Liver (tissue), 9 donors: Measurements from ENCODE around the gene PRSS1. TPM values are rescaled to one million over a fixed set of nuclear protein-coding genes. Genes with fewer than 3 reads are reported as not detected.

ENCODE experiments used
- DNase-seq: peaks from one replicate; pipeline ENCODE4 v3.0.0-alpha.2; 2017; ENCODE audit warnings: low spot score
- H3K27ac ChIP-seq, 2 donors: one replicate each; pipeline ENCODE4 v1.7.0; 2013; ENCODE audit warnings: inconsistent platforms in 2 of 2, low read length in 2 of 2, control low read depth in 1 of 2, low read depth in 1 of 2, mild to moderate bottlenecking in 1 of 2
- H3K27me3 ChIP-seq, 4 donors: one replicate each; pipeline versions ENCODE4 v1.6.1 to v1.7.0; 2013; ENCODE audit warnings: low read length in 3 of 4, inconsistent platforms in 1 of 4, mild to moderate bottlenecking in 1 of 4, moderate library complexity in 1 of 4; ENCODE audit not compliant: control insufficient read depth in 4 of 4, insufficient read depth in 4 of 4
- H3K36me3 ChIP-seq, 4 donors: one replicate each; pipeline versions ENCODE4 v1.6.1 to v1.7.0; 2013; ENCODE audit warnings: low read length in 3 of 4, mild to moderate bottlenecking in 3 of 4, low read depth in 1 of 4, moderate library complexity in 1 of 4; ENCODE audit not compliant: control insufficient read depth in 4 of 4, insufficient read depth in 3 of 4
- H3K4me1 ChIP-seq, 4 donors: one replicate each; pipeline versions ENCODE4 v1.6.1 to v1.7.0; 2013; ENCODE audit warnings: low read length in 3 of 4, mild to moderate bottlenecking in 3 of 4, moderate library complexity in 1 of 4; ENCODE audit not compliant: control insufficient read depth in 4 of 4, insufficient read depth in 4 of 4
- H3K4me3 ChIP-seq, 3 donors: one replicate each; pipeline versions ENCODE4 v1.6.1 to v1.7.0; 2013; ENCODE audit warnings: low read length in 3 of 3, control low read depth in 1 of 3, low read depth in 1 of 3, mild to moderate bottlenecking in 1 of 3
- H3K9ac ChIP-seq, 2 donors: one replicate each; pipeline ENCODE4 v1.7.0; 2013; ENCODE audit warnings: low read length in 2 of 2, mild to moderate bottlenecking in 2 of 2, moderate library complexity in 2 of 2, control low read depth in 1 of 2, low read depth in 1 of 2
- H3K9me3 ChIP-seq, 4 donors: one replicate each; pipeline versions ENCODE4 v1.6.1 to v1.7.0; 2013; ENCODE audit warnings: low read length in 3 of 4; ENCODE audit not compliant: control insufficient read depth in 4 of 4
- CTCF ChIP-seq: fragments of 150-350 bp; IDR thresholded peaks from 2 replicates; pipeline ENCODE4 v1.5.1; 2017; ENCODE audit warnings: improper control_type of control experiment, low read depth, low read length; ENCODE audit not compliant: missing input control
- EGR1 ChIP-seq, 2 donors: IDR thresholded peaks; 2 replicates each; pipeline ENCODE4 v1.6.1; 2016 to 2018; ENCODE audit warnings: antibody characterized with exemption in 2 of 2, low read depth in 2 of 2
- FOXA1 ChIP-seq: IDR thresholded peaks from 2 replicates; pipeline ENCODE4 v1.6.1; 2016; ENCODE audit warnings: antibody characterized with exemption
- FOXA2 ChIP-seq: IDR thresholded peaks from 2 replicates; pipeline ENCODE4 v1.6.1; 2016; ENCODE audit warnings: antibody characterized with exemption
- GABPA ChIP-seq, 2 donors: IDR thresholded peaks in 1 of 2; conservative IDR thresholded peaks in 1 of 2; 2 replicates each; pipeline ENCODE4 v1.6.1; 2016; ENCODE audit warnings: antibody characterized with exemption in 2 of 2, mild to moderate bottlenecking in 1 of 2, moderate library complexity in 1 of 2
- HNF4A ChIP-seq, 2 donors: conservative IDR thresholded peaks; 2 replicates each; pipeline ENCODE4 v1.6.1; 2016; ENCODE audit warnings: antibody characterized with exemption in 2 of 2, mild to moderate bottlenecking in 2 of 2
- HNF4G ChIP-seq: IDR thresholded peaks from 2 replicates; pipeline ENCODE4 v1.6.1; 2016; ENCODE audit warnings: antibody characterized with exemption
- JUND ChIP-seq, 2 donors: IDR thresholded peaks; 2 replicates each; pipeline ENCODE4 v1.6.1; 2016; ENCODE audit warnings: antibody characterized with exemption in 2 of 2
- MAX ChIP-seq: IDR thresholded peaks from 2 replicates; pipeline ENCODE4 v1.6.1; 2016; ENCODE audit warnings: antibody characterized with exemption
- NR2F2 ChIP-seq: IDR thresholded peaks from 2 replicates; pipeline ENCODE4 v1.6.1; 2016; ENCODE audit warnings: antibody characterized with exemption
- RAD21 ChIP-seq, 2 donors: IDR thresholded peaks; 2 replicates each; pipeline ENCODE4 v1.6.1; 2016; ENCODE audit warnings: antibody characterized with exemption in 2 of 2, mild to moderate bottlenecking in 2 of 2
- REST ChIP-seq: IDR thresholded peaks from 2 replicates; pipeline ENCODE4 v1.6.1; 2016; ENCODE audit warnings: antibody characterized with exemption, mild to moderate bottlenecking
- RXRA ChIP-seq, 2 donors: IDR thresholded peaks; 2 replicates each; pipeline ENCODE4 v1.6.1; 2017 to 2018; ENCODE audit warnings: antibody characterized with exemption in 2 of 2, mild to moderate bottlenecking in 1 of 2
- SP1 ChIP-seq: IDR thresholded peaks from 2 replicates; pipeline ENCODE4 v1.6.1; 2018; ENCODE audit warnings: antibody characterized with exemption, mild to moderate bottlenecking
- TAF1 ChIP-seq: conservative IDR thresholded peaks from 2 replicates; pipeline ENCODE4 v1.6.1; 2016; ENCODE audit warnings: antibody characterized with exemption, mild to moderate bottlenecking
- YY1 ChIP-seq: IDR thresholded peaks from 2 replicates; pipeline ENCODE4 v1.6.1; 2016; ENCODE audit warnings: antibody characterized with exemption, mild to moderate bottlenecking
- ZBTB33 ChIP-seq: IDR thresholded peaks from 2 replicates; pipeline ENCODE4 v1.6.1; 2016; ENCODE audit warnings: antibody characterized with exemption
- WGBS: extraction: QIAGEN DNeasy Blood & Tissue Kit; methylation state at CpG from one replicate; pipeline ENCODE4 v1.1.7; 2013; 5-methylcytosine and 5-hydroxymethylcytosine counted together
- polyA plus RNA-seq, 2 donors: library from polyadenylated mRNA; stranded (reverse) in 1 of 2; unstranded in 1 of 2; fragments of 200-250 nt in 1 of 2; fragments of >200 nt in 1 of 2; fragmentation: Nextera tagmentation in 1 of 2; extraction: Ambion mirVana in 1 of 2; gene quantifications; one replicate each; pipeline versions ENCODE4 v1.2.1 to v1.2.3, GENCODE V29; 2013 to 2015
- total RNA-seq, 2 donors: library from RNA; depleted of rRNA; stranded (reverse); fragments of >200 nt; gene quantifications; one replicate each; pipeline ENCODE4 v1.2.3, GENCODE V29; 2014
- TF ChIP-seq, protein P1 (sequence below): IDR thresholded peaks from 2 replicates; pipeline ENCODE4 v1.6.1; 2016; ENCODE audit warnings: antibody characterized with exemption
- donor health status: healthy.
- donor health status: healthy.
- donor health status: healthy.
- donor health status: healthy.
- donor health status: healthy.

The PRSS1 gene
- total and polyA plus RNA-seq, 4 donors, result not detected

GRCh38 chr7:142792593-142792992, 43.3 kb downstream of the PRSS1 start:
- no peaks in the 10 kb centered on the region for H3K9me3 ChIP-seq
- H3K4me3 ChIP-seq, result no peak overlapping the region
- DNase-seq, result no peak
- peaks cover 4 to 7% (median 5%) of the 10 kb centered on the region in 4 donors for H3K27me3 ChIP-seq
- H3K36me3 ChIP-seq, result no peaks in the 10 kb centered on the region
- no peak overlapping the region for H3K9ac ChIP-seq
- H3K4me1 ChIP-seq, result peaks cover 10 to 12% (median 11%) of the 10 kb centered on the region in 4 donors
- TF ChIP-seq MAX, result no peak
- no peak for TF ChIP-seq JUND (IDR thresholded peaks at IDR 0.05)
- TF ChIP-seq REST, result no peak
- no peak for TF ChIP-seq TAF1
- 77% methylated on average over 2 of the region's 2 CpGs for WGBS
- H3K27ac ChIP-seq, result no peak overlapping the region

DNA sequence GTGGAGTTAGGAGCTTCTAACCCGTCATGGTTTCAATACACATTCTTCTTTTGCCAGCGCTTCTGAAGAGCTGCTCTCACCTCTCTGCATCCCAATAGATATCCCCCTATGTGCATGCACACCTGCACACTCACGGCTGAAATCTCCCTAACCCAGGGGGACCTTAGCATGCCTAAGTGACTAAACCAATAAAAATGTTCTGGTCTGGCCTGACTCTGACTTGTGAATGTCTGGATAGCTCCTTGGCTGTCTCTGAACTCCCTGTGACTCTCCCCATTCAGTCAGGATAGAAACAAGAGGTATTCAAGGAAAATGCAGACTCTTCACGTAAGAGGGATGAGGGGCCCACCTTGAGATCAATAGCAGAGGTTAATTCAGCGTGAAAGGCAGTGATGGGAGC, 43.9 kb downstream of the PRSS1 start:
- H3K4me1 ChIP-seq, result peaks cover 11 to 15% (median 14%) of the 10 kb centered on the region in 4 donors
- H3K4me3 ChIP-seq, result no peak overlapping the region
- H3K9me3 ChIP-seq, result no peaks in the 10 kb centered on the region
- TF ChIP-seq ZBTB33 (no peak), TAF1 (no peak), EGR1 (IDR thresholded peaks at IDR 0.05; ENCODE audit: low read depth in 2 of 2) (no peak), HNF4A (conservative IDR thresholded peaks at IDR 0.05) (no peak), JUND (IDR thresholded peaks at IDR 0.05) (no peak), RXRA (IDR thresholded peaks at IDR 0.05) (no peak), REST (no peak), MAX (no peak), FOXA1 (no peak), RAD21 (IDR thresholded peaks at IDR 0.05) (no peak), FOXA2 (no peak), CTCF (no peak), GABPA (IDR thresholded peaks at IDR 0.05 in 1 of 2, conservative IDR thresholded peaks at IDR 0.05 in 1 of 2) (no peak), SP1 (no peak), YY1 (no peak), HNF4G (no peak), NR2F2 (no peak)
- TF ChIP-seq, protein P1, sequence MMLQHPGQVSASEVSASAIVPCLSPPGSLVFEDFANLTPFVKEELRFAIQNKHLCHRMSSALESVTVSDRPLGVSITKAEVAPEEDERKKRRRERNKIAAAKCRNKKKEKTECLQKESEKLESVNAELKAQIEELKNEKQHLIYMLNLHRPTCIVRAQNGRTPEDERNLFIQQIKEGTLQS, result no peak
- no peak overlapping the region for H3K9ac ChIP-seq
- no peaks in the 10 kb centered on the region for H3K36me3 ChIP-seq
- no peak overlapping the region for H3K27ac ChIP-seq
- no peak for DNase-seq
- 68% methylated on average over 5 of the region's 5 CpGs for WGBS
- H3K27me3 ChIP-seq, result peaks cover 4 to 7% (median 5%) of the 10 kb centered on the region in 4 donors
